ENCODE measurements around the gene RALGPS1.

DNA sequence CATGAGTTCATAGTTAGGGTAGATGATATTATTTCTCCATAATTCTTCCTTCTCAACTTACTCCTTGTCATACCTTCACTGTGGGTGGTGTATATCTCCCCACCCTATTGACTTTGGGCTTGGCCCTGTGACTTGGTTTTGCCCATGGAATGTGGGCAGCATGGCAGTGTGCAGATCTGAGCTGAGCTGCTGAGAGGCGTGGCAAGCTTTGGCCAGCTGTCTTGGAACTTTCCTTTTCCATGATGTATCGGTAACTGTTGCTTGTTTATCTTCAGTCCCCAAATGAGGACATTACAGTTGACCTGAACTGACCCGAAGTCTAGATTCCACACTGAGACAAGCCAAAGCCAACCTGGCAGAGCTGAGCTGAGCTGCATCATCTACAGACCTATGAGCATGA, 70.4 kb downstream of the RALGPS1 start:
- TF ChIP-seq EP300 (IDR thresholded peaks at IDR 0.05): no peak
- TF ChIP-seq, protein P1, sequence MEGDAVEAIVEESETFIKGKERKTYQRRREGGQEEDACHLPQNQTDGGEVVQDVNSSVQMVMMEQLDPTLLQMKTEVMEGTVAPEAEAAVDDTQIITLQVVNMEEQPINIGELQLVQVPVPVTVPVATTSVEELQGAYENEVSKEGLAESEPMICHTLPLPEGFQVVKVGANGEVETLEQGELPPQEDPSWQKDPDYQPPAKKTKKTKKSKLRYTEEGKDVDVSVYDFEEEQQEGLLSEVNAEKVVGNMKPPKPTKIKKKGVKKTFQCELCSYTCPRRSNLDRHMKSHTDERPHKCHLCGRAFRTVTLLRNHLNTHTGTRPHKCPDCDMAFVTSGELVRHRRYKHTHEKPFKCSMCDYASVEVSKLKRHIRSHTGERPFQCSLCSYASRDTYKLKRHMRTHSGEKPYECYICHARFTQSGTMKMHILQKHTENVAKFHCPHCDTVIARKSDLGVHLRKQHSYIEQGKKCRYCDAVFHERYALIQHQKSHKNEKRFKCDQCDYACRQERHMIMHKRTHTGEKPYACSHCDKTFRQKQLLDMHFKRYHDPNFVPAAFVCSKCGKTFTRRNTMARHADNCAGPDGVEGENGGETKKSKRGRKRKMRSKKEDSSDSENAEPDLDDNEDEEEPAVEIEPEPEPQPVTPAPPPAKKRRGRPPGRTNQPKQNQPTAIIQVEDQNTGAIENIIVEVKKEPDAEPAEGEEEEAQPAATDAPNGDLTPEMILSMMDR (IDR thresholded peaks at IDR 0.05): no peak
- no peak for TF ChIP-seq POLR2A (IDR thresholded peaks at IDR 0.05; ENCODE audit: low read depth)
- TF ChIP-seq POLR2AphosphoS5 (IDR thresholded peaks at IDR 0.05): no peak
